Measurements from ENCODE around the gene PSMD14. TPM values are rescaled to one million over a fixed set of nuclear protein-coding genes. Genes with fewer than 3 reads are reported as not detected.

Gene PSMD14
- total RNA-seq, 1 experiment from 2014 or later, result 118 TPM

DNA sequence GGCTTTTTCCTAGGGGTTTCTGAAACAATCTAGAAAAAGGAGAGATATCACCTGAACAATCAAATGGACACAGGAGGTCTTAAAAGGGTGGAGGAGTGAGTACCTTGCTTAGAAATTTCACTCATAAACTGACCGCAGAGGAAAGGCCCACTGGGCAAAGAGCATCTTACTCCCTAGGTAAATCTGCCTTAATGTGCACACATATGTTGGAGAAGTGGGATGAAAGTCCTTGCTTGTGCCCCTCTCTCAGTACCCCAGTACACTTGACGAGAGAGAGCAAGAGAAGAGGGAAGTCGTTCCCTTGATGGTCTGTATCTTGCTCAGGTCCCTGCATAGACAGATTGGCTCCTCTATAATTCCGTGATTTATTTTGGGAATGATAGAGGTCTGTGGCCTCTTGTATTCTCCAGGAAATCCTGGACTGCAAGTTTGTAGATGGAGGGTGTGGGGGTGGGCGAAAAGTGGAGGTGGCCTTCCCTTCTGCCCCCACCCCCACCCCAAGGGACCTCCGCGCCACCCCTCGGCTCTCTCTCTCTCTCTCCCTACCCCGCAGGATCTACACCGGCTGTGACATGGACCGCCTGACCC lies 114.7 kb downstream of the PSMD14 start:
- Histone ChIP-seq H3K27ac (ENCODE audit: low read depth, low read length) (no peak overlapping the region), H2AFZ (ENCODE audit: low read depth, low read length, poor library complexity, severe bottlenecking) (no peak overlapping the region), H3K9me3 (ENCODE audit: control insufficient read depth in 1 of 2, insufficient read depth in 1 of 2, low read depth in 1 of 2, low read length in 2 of 2) (no peaks in the 10 kb centered on the region), H3K4me2 (ENCODE audit: low read length) (no peak overlapping the region), H3K9ac (ENCODE audit: low read length) (no peak overlapping the region), H4K20me1 (ENCODE audit: insufficient read depth) (no peaks in the 10 kb centered on the region), H3K36me3 (ENCODE audit: control insufficient read depth in 1 of 2, insufficient read depth in 2 of 2, low read length in 2 of 2) (no peaks in the 10 kb centered on the region), H3K79me2 (ENCODE audit: insufficient read depth, low read length) (no peaks in the 10 kb centered on the region), H3K27me3 (ENCODE audit: insufficient read depth, low read length) (no peaks in the 10 kb centered on the region), H3K4me3 (replicated peaks in 1 of 2; ENCODE audit: low read depth in 1 of 2, low read length in 2 of 2) (no peak overlapping the region), H3K9me2 (ENCODE audit: insufficient read depth) (no peaks in the 10 kb centered on the region), H3K4me1 (ENCODE audit: control insufficient read depth in 1 of 2, insufficient read depth in 2 of 2, low read length in 2 of 2) (no peaks in the 10 kb centered on the region)
- DNase-seq (ENCODE audit: low read depth, low spot score) (no peak), ATAC-seq (no peak)
- intact Hi-C loops (cut with micrococcal nuclease), result no loop called here
- ChIA-PET CTCF (no interaction called here), POLR2A (no interaction called here), RAD21 (ENCODE audit: low non-redundant PET in 1 of 2, low total read pairs in 2 of 2, uncharacterized antibody in 2 of 2, unreplicated experiment in 2 of 2) (no interaction called here)
- TF ChIP-seq YY1 (IDR thresholded peaks at IDR 0.05; ENCODE audit: extremely low read depth, insufficient replicate concordance, low read depth, low read length), result no peak
- TF ChIP-seq, protein P1, sequence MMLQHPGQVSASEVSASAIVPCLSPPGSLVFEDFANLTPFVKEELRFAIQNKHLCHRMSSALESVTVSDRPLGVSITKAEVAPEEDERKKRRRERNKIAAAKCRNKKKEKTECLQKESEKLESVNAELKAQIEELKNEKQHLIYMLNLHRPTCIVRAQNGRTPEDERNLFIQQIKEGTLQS (IDR thresholded peaks at IDR 0.05), result no peak
- BruUV-seq (replicated peaks), result no TSS peak

DNA sequence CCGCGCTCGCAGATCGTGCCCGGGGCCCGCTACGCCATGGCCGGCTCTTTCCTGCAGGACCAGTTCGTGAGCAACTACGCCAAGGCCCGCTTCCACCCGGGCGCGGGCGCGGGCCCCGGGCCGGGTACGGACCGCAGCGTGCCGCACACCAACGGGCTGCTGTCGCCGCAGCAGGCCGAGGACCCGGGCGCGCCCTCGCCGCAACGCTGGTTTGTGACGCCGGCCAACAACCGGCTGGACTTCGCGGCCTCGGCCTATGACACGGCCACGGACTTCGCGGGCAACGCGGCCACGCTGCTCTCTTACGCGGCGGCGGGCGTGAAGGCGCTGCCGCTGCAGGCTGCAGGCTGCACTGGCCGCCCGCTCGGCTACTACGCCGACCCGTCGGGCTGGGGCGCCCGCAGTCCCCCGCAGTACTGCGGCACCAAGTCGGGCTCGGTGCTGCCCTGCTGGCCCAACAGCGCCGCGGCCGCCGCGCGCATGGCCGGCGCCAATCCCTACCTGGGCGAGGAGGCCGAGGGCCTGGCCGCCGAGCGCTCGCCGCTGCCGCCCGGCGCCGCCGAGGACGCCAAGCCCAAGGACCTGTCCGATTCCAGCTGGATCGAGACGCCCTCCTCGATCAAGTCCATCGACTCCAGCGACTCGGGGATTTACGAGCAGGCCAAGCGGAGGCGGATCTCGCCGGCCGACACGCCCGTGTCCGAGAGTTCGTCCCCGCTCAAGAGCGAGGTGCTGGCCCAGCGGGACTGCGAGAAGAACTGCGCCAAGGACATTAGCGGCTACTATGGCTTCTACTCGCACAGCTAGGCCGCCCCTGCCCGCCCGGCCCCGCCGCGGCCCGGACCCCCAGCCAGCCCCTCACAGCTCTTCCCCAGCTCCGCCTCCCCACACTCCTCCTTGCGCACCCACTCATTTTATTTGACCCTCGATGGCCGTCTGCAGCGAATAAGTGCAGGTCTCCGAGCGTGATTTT lies 115.5 kb downstream of the PSMD14 start:
- H3K4me2 ChIP-seq (ENCODE audit: low read length), result no peak overlapping the region
- POLR2A ChIA-PET, result no interaction called here
- no peak overlapping the region for H3K27ac ChIP-seq (ENCODE audit: low read depth, low read length)
- intact Hi-C loops (cut with micrococcal nuclease), result no loop called here
- no peaks in the 10 kb centered on the region for H3K79me2 ChIP-seq (ENCODE audit: insufficient read depth, low read length)
- ATAC-seq (no peak), DNase-seq (ENCODE audit: low read depth, low spot score) (no peak)
- no peaks in the 10 kb centered on the region for H3K4me1 ChIP-seq (ENCODE audit: control insufficient read depth in 1 of 2, insufficient read depth in 2 of 2, low read length in 2 of 2)
- TF ChIP-seq, protein P2, sequence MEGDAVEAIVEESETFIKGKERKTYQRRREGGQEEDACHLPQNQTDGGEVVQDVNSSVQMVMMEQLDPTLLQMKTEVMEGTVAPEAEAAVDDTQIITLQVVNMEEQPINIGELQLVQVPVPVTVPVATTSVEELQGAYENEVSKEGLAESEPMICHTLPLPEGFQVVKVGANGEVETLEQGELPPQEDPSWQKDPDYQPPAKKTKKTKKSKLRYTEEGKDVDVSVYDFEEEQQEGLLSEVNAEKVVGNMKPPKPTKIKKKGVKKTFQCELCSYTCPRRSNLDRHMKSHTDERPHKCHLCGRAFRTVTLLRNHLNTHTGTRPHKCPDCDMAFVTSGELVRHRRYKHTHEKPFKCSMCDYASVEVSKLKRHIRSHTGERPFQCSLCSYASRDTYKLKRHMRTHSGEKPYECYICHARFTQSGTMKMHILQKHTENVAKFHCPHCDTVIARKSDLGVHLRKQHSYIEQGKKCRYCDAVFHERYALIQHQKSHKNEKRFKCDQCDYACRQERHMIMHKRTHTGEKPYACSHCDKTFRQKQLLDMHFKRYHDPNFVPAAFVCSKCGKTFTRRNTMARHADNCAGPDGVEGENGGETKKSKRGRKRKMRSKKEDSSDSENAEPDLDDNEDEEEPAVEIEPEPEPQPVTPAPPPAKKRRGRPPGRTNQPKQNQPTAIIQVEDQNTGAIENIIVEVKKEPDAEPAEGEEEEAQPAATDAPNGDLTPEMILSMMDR (IDR thresholded peaks at IDR 0.05 in 2 of 3, conservative IDR thresholded peaks at IDR 0.05 in 1 of 3; ENCODE audit: borderline replicate concordance in 1 of 3, insufficient read depth in 1 of 3, low read depth in 2 of 3, low read length in 2 of 3), result no peak
- no peak for TF ChIP-seq SRF (IDR thresholded peaks at IDR 0.05; ENCODE audit: low read depth)
- TF ChIP-seq CEBPB (IDR thresholded peaks at IDR 0.05; ENCODE audit: low read depth), result no peak
- no peak for TF ChIP-seq RAD21 (IDR thresholded peaks at IDR 0.05; ENCODE audit: low read depth)
- no peak for TF ChIP-seq JUND (IDR thresholded peaks at IDR 0.05)
- TF ChIP-seq ZFX (IDR thresholded peaks at IDR 0.05), result no peak
- no peak for TF ChIP-seq TCF7L2 (IDR thresholded peaks at IDR 0.05; ENCODE audit: borderline replicate concordance, extremely low read depth, insufficient read depth, insufficient read length)
- TF ChIP-seq POLR2AphosphoS5 (IDR thresholded peaks at IDR 0.05; ENCODE audit: low read depth, low read length), result no peak
- no peak for TF ChIP-seq FOSL1 (IDR thresholded peaks at IDR 0.05; ENCODE audit: low read depth)
- no peak for TF ChIP-seq EGR1 (IDR thresholded peaks at IDR 0.05; ENCODE audit: low read depth)
- no peak for TF ChIP-seq EZH2 (IDR thresholded peaks at IDR 0.05)
- CTCF ChIA-PET, result no interaction called here
- no peak overlapping the region for H3K9ac ChIP-seq (ENCODE audit: low read length)
- RAD21 ChIA-PET (ENCODE audit: low non-redundant PET in 1 of 2, low total read pairs in 2 of 2, uncharacterized antibody in 2 of 2, unreplicated experiment in 2 of 2), result no interaction called here
- H3K4me3 ChIP-seq (replicated peaks in 1 of 2; ENCODE audit: low read depth in 1 of 2, low read length in 2 of 2), result no peak overlapping the region
- no peaks in the 10 kb centered on the region for H3K36me3 ChIP-seq (ENCODE audit: control insufficient read depth in 1 of 2, insufficient read depth in 2 of 2, low read length in 2 of 2)
- no peaks in the 10 kb centered on the region for H3K27me3 ChIP-seq (ENCODE audit: insufficient read depth, low read length)
- no TSS peak for BruUV-seq (replicated peaks)
- H4K20me1 ChIP-seq (ENCODE audit: insufficient read depth), result no peaks in the 10 kb centered on the region
- H3K9me3 ChIP-seq (ENCODE audit: control insufficient read depth in 1 of 2, insufficient read depth in 1 of 2, low read depth in 1 of 2, low read length in 2 of 2), result no peaks in the 10 kb centered on the region
- H2AFZ ChIP-seq (ENCODE audit: low read depth, low read length, poor library complexity, severe bottlenecking), result no peak overlapping the region
- no peaks in the 10 kb centered on the region for H3K9me2 ChIP-seq (ENCODE audit: insufficient read depth)

All from HCT116 (cell line).